Measurements from ENCODE around the gene ACKR4.

Gene ACKR4

GRCh38 chr3:132641837-132642538, 44.9 kb downstream of the ACKR4 start:
- Histone ChIP-seq H2AK5ac (ENCODE audit: low read length) (no peak overlapping the region), H3K79me1 (ENCODE audit: low read length) (no peaks in the 10 kb centered on the region), H3K27ac (ENCODE audit: low read depth, low read length) (no peak overlapping the region), H3K4me1 (ENCODE audit: control insufficient read depth in 1 of 2, insufficient read depth in 2 of 2, low read length in 2 of 2) (no peaks in the 10 kb centered on the region), H3K27me3 (ENCODE audit: insufficient read depth, low read length) (no peaks in the 10 kb centered on the region), H3K79me2 (ENCODE audit: control insufficient read depth, insufficient read depth, low read length, poor library complexity) (no peaks in the 10 kb centered on the region), H4K12ac (ENCODE audit: low read depth, low read length) (no peak overlapping the region), H3K4ac (ENCODE audit: low read depth, low read length) (no peak overlapping the region), H2BK120ac (ENCODE audit: insufficient read depth, low read length, poor library complexity) (no peak overlapping the region), H2AFZ (ENCODE audit: insufficient read depth, low read length, poor library complexity) (no peak overlapping the region), H2BK5ac (ENCODE audit: low read depth, low read length, poor library complexity) (no peak overlapping the region), H4K8ac (ENCODE audit: low read depth, low read length) (no peak overlapping the region), H3K14ac (ENCODE audit: low read length) (no peak overlapping the region), H3K9me3 (ENCODE audit: insufficient read depth, low read depth, low read length) (no peaks in the 10 kb centered on the region), H2BK12ac (ENCODE audit: low read length) (no peak overlapping the region), H4K91ac (ENCODE audit: low read depth, low read length) (no peak overlapping the region), H3K23ac (ENCODE audit: low read length) (no peak overlapping the region), H3K9ac (ENCODE audit: low read length) (no peak overlapping the region), H3K4me2 (ENCODE audit: low read length) (no peak overlapping the region), H3K4me3 (ENCODE audit: low read depth, low read length) (no peak overlapping the region), H3K36me3 (ENCODE audit: control insufficient read depth in 1 of 2, insufficient read depth in 2 of 2, low read length in 2 of 2) (no peaks in the 10 kb centered on the region), H3K18ac (ENCODE audit: low read length) (no peak overlapping the region)
- peak in 1 of 2 donors; percentile 77 for DNase-seq
- WGBS (ENCODE audit: extremely low coverage, insufficient coverage, insufficient read length): no CpG with 5 or more reads among the region's 5 CpGs

DNA sequence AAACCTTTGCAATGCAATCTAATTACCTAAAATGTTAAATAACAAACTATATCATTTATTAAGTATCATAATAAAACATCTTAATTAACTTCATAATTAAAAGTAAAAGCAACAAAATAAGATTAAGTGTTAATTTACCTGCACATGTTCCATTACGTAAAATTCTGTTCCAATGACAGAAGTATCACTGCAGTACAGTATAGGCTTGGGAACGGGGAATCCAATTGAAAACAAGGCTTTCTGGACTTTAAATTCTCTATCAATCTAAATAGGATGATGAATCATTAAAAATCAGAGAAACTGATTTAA, 45.4 kb downstream of the ACKR4 start:
- no peaks in the 10 kb centered on the region for H3K9me3 ChIP-seq (ENCODE audit: insufficient read depth, low read depth, low read length)
- DNase-seq: no peak
- no peak overlapping the region for H4K8ac ChIP-seq (ENCODE audit: low read depth, low read length)
- H2BK120ac ChIP-seq (ENCODE audit: insufficient read depth, low read length, poor library complexity): no peak overlapping the region
- H3K4ac ChIP-seq (ENCODE audit: low read depth, low read length): no peak overlapping the region
- WGBS (ENCODE audit: extremely low coverage, insufficient coverage, insufficient read length): no CpG with 5 or more reads among the region's 2 CpGs
- H2BK12ac ChIP-seq (ENCODE audit: low read length): no peak overlapping the region
- H3K23ac ChIP-seq (ENCODE audit: low read length): no peak overlapping the region
- H3K79me1 ChIP-seq (ENCODE audit: low read length): no peaks in the 10 kb centered on the region
- H4K91ac ChIP-seq (ENCODE audit: low read depth, low read length): no peak overlapping the region
- H3K18ac ChIP-seq (ENCODE audit: low read length): no peak overlapping the region
- no peak overlapping the region for H3K14ac ChIP-seq (ENCODE audit: low read length)
- no peaks in the 10 kb centered on the region for H3K4me1 ChIP-seq (ENCODE audit: control insufficient read depth in 1 of 2, insufficient read depth in 2 of 2, low read length in 2 of 2)
- H2AFZ ChIP-seq (ENCODE audit: insufficient read depth, low read length, poor library complexity): no peak overlapping the region
- H3K36me3 ChIP-seq (ENCODE audit: control insufficient read depth in 1 of 2, insufficient read depth in 2 of 2, low read length in 2 of 2): no peaks in the 10 kb centered on the region
- H2BK5ac ChIP-seq (ENCODE audit: low read depth, low read length, poor library complexity): no peak overlapping the region
- no peaks in the 10 kb centered on the region for H3K79me2 ChIP-seq (ENCODE audit: control insufficient read depth, insufficient read depth, low read length, poor library complexity)
- no peak overlapping the region for H3K9ac ChIP-seq (ENCODE audit: low read length)
- no peak overlapping the region for H3K4me3 ChIP-seq (ENCODE audit: low read depth, low read length)
- H3K4me2 ChIP-seq (ENCODE audit: low read length): no peak overlapping the region
- no peak overlapping the region for H2AK5ac ChIP-seq (ENCODE audit: low read length)
- H3K27ac ChIP-seq (ENCODE audit: low read depth, low read length): no peak overlapping the region
- no peak overlapping the region for H4K12ac ChIP-seq (ENCODE audit: low read depth, low read length)
- H3K27me3 ChIP-seq (ENCODE audit: insufficient read depth, low read length): no peaks in the 10 kb centered on the region

- H2BK120ac ChIP-seq (ENCODE audit: insufficient read depth, low read length, poor library complexity): no peak overlapping the region
- H3K9ac ChIP-seq (ENCODE audit: low read length): peak overlapping the region; percentile 2
- H4K8ac ChIP-seq (ENCODE audit: low read depth, low read length): no peak overlapping the region
- no peak overlapping the region for H3K4me3 ChIP-seq (ENCODE audit: low read depth, low read length)
- H3K79me1 ChIP-seq (ENCODE audit: low read length): no peaks in the 10 kb centered on the region
- H3K23ac ChIP-seq (ENCODE audit: low read length): no peak overlapping the region
- no peak overlapping the region for H3K4ac ChIP-seq (ENCODE audit: low read depth, low read length)
- H2BK5ac ChIP-seq (ENCODE audit: low read depth, low read length, poor library complexity): no peak overlapping the region
- no peak overlapping the region for H4K12ac ChIP-seq (ENCODE audit: low read depth, low read length)
- H2AFZ ChIP-seq (ENCODE audit: insufficient read depth, low read length, poor library complexity): no peak overlapping the region
- no peaks in the 10 kb centered on the region for H3K79me2 ChIP-seq (ENCODE audit: control insufficient read depth, insufficient read depth, low read length, poor library complexity)
- H3K18ac ChIP-seq (ENCODE audit: low read length): no peak overlapping the region
- no peaks in the 10 kb centered on the region for H3K9me3 ChIP-seq (ENCODE audit: insufficient read depth, low read depth, low read length)
- H3K4me2 ChIP-seq (ENCODE audit: low read length): no peak overlapping the region
- H3K27me3 ChIP-seq (ENCODE audit: insufficient read depth, low read length): no peaks in the 10 kb centered on the region
- no peak overlapping the region for H3K14ac ChIP-seq (ENCODE audit: low read length)
- H3K36me3 ChIP-seq (ENCODE audit: control insufficient read depth in 1 of 2, insufficient read depth in 2 of 2, low read length in 2 of 2): no peaks in the 10 kb centered on the region
- H2AK5ac ChIP-seq (ENCODE audit: low read length): no peak overlapping the region
- WGBS (ENCODE audit: extremely low coverage, insufficient coverage, insufficient read length): no CpG with 5 or more reads among the region's 2 CpGs
- H4K91ac ChIP-seq (ENCODE audit: low read depth, low read length): no peak overlapping the region
- no peak overlapping the region for H2BK12ac ChIP-seq (ENCODE audit: low read length)
- no peak for DNase-seq
- no peaks in the 10 kb centered on the region for H3K4me1 ChIP-seq (ENCODE audit: control insufficient read depth in 1 of 2, insufficient read depth in 2 of 2, low read length in 2 of 2)
- H3K27ac ChIP-seq (ENCODE audit: low read depth, low read length): no peak overlapping the region
Measured at GRCh38 chr3:132643366-132643765, 46.3 kb downstream of the ACKR4 start.

GRCh38 chr3:132645058-132645457, 48.0 kb downstream of the ACKR4 start:
- Histone ChIP-seq H2BK12ac (ENCODE audit: low read length) (no peak overlapping the region), H3K27me3 (ENCODE audit: insufficient read depth, low read length) (no peaks in the 10 kb centered on the region), H3K36me3 (ENCODE audit: control insufficient read depth in 1 of 2, insufficient read depth in 2 of 2, low read length in 2 of 2) (peaks cover 0 to under 1% of the 10 kb centered on the region in 2 experiments), H2BK120ac (ENCODE audit: insufficient read depth, low read length, poor library complexity) (no peak overlapping the region), H4K12ac (ENCODE audit: low read depth, low read length) (no peak overlapping the region), H3K79me2 (ENCODE audit: control insufficient read depth, insufficient read depth, low read length, poor library complexity) (no peaks in the 10 kb centered on the region), H4K91ac (ENCODE audit: low read depth, low read length) (no peak overlapping the region), H3K27ac (ENCODE audit: low read depth, low read length) (no peak overlapping the region), H3K9ac (ENCODE audit: low read length) (no peak overlapping the region), H3K4me3 (ENCODE audit: low read depth, low read length) (no peak overlapping the region), H3K18ac (ENCODE audit: low read length) (no peak overlapping the region), H2AK5ac (ENCODE audit: low read length) (no peak overlapping the region), H3K14ac (ENCODE audit: low read length) (no peak overlapping the region), H3K4me1 (ENCODE audit: control insufficient read depth in 1 of 2, insufficient read depth in 2 of 2, low read length in 2 of 2) (no peaks in the 10 kb centered on the region), H3K9me3 (ENCODE audit: insufficient read depth, low read depth, low read length) (no peaks in the 10 kb centered on the region), H2BK5ac (ENCODE audit: low read depth, low read length, poor library complexity) (no peak overlapping the region), H3K4me2 (ENCODE audit: low read length) (no peak overlapping the region), H2AFZ (ENCODE audit: insufficient read depth, low read length, poor library complexity) (no peak overlapping the region), H3K79me1 (ENCODE audit: low read length) (no peaks in the 10 kb centered on the region), H4K8ac (ENCODE audit: low read depth, low read length) (no peak overlapping the region), H3K4ac (ENCODE audit: low read depth, low read length) (no peak overlapping the region), H3K23ac (ENCODE audit: low read length) (no peak overlapping the region)
- WGBS (ENCODE audit: extremely low coverage, insufficient coverage, insufficient read length): no CpG with 5 or more reads among the region's 1 CpG
- DNase-seq: no peak
